ENCODE measurements around the gene MAMDC4. TPM values are rescaled to one million over a fixed set of nuclear protein-coding genes. Genes with fewer than 3 reads are reported as not detected.
A peak's percentile ranks its signal among the peaks of the same experiment; 100 is the strongest.

Gene MAMDC4
- total and polyA plus RNA-seq, 2 experiments from 2014 or later: 17.8 to 22.2 TPM

GRCh38 chr9:136853596-136854112 lies 1.5 kb downstream of the MAMDC4 start:
- Histone ChIP-seq H3K27me3 (no peaks in the 10 kb centered on the region), H3K36me3 (peaks cover 9% of the 10 kb centered on the region), H3K4me3 (no peak overlapping the region), H3K9me3 (ENCODE audit: low read depth) (no peaks in the 10 kb centered on the region), H3K4me1 (ENCODE audit: low read depth) (peaks cover 5% of the 10 kb centered on the region), H3K27ac (peak overlapping the region; percentile 34)
- DNase-seq (ENCODE audit: low read depth in 1 of 2, low spot score in 1 of 2): no peak
- TF ChIP-seq CTCF (IDR thresholded peaks at IDR 0.05; ENCODE audit: low read depth, low read length): no peak

GRCh38 chr9:136854113-136854841 lies 2.1 kb downstream of the MAMDC4 start:
- peaks cover 5% of the 10 kb centered on the region for H3K4me1 ChIP-seq (ENCODE audit: low read depth)
- no peak for DNase-seq (ENCODE audit: low read depth in 1 of 2, low spot score in 1 of 2)
- TF ChIP-seq CTCF (IDR thresholded peaks at IDR 0.05; ENCODE audit: low read depth, low read length): no peak
- H3K4me3 ChIP-seq: no peak overlapping the region
- H3K36me3 ChIP-seq: peaks cover 9% of the 10 kb centered on the region
- H3K27ac ChIP-seq: peak overlapping the region; percentile 34
- H3K9me3 ChIP-seq (ENCODE audit: low read depth): no peaks in the 10 kb centered on the region
- H3K27me3 ChIP-seq: no peaks in the 10 kb centered on the region

- TF ChIP-seq CTCF (IDR thresholded peaks at IDR 0.05; ENCODE audit: low read depth, low read length): no peak
- H3K36me3 ChIP-seq: peaks cover 9% of the 10 kb centered on the region
- no peak overlapping the region for H3K27ac ChIP-seq
- no peak for DNase-seq (ENCODE audit: low read depth in 1 of 2, low spot score in 1 of 2)
- no peaks in the 10 kb centered on the region for H3K27me3 ChIP-seq
- H3K4me3 ChIP-seq: no peak overlapping the region
- H3K9me3 ChIP-seq (ENCODE audit: low read depth): no peaks in the 10 kb centered on the region
- peaks cover 5% of the 10 kb centered on the region for H3K4me1 ChIP-seq (ENCODE audit: low read depth)
Observed at GRCh38 chr9:136854842-136855460, 2.8 kb downstream of the MAMDC4 start.

GRCh38 chr9:136855461-136856078 lies 3.4 kb downstream of the MAMDC4 start:
- no peak for TF ChIP-seq CTCF (IDR thresholded peaks at IDR 0.05; ENCODE audit: low read depth, low read length)
- Histone ChIP-seq H3K4me1 (ENCODE audit: low read depth) (no peaks in the 10 kb centered on the region), H3K27me3 (no peaks in the 10 kb centered on the region), H3K36me3 (peaks cover 9% of the 10 kb centered on the region), H3K4me3 (no peak overlapping the region), H3K9me3 (ENCODE audit: low read depth) (no peaks in the 10 kb centered on the region), H3K27ac (no peak overlapping the region)
- DNase-seq (ENCODE audit: low read depth in 1 of 2, low spot score in 1 of 2): no peak

GRCh38 chr9:136856079-136856476 lies 3.9 kb downstream of the MAMDC4 start:
- no peak for TF ChIP-seq CTCF (IDR thresholded peaks at IDR 0.05; ENCODE audit: low read depth, low read length)
- H3K27me3 ChIP-seq: no peaks in the 10 kb centered on the region
- H3K4me3 ChIP-seq: no peak overlapping the region
- H3K36me3 ChIP-seq: peaks cover 4% of the 10 kb centered on the region
- no peaks in the 10 kb centered on the region for H3K4me1 ChIP-seq (ENCODE audit: low read depth)
- H3K9me3 ChIP-seq (ENCODE audit: low read depth): no peaks in the 10 kb centered on the region
- no peak for DNase-seq (ENCODE audit: low read depth in 1 of 2, low spot score in 1 of 2)
- H3K27ac ChIP-seq: no peak overlapping the region
